Left cardiac atrium (tissue), 4 donors: ENCODE measurements around the gene ABHD16B. TPM values are rescaled to one million over a fixed set of nuclear protein-coding genes. Genes with fewer than 3 reads are reported as not detected.

ENCODE experiments used
- ATAC-seq, 2 donors: fragments of 200-7000 bp; cut with Tn5 transposase; one replicate each; pipeline ENCODE4 v1.9.1; 2020; ENCODE audit warnings: mild to moderate bottlenecking in 2 of 2, moderate library complexity in 2 of 2
- DNase-seq: peaks from one replicate; pipeline ENCODE4 v3.0.0-alpha.2; 2020
- intact Hi-C, 2 donors: fragments of 100-400 bp; cut with DNase I; formaldehyde crosslinking; loops; one replicate each; pipeline versions ENCODE4 v1.14.1 to v1.15.1; 2022 to 2023
- total RNA-seq, 2 donors: library from RNA; stranded (reverse); fragmentation: NEBNext Ultra II Directional; extraction: Animal tissue kit (Norgen Biotek cat#: 25700); gene quantifications; one replicate each; pipeline ENCODE4 v1.2.1, GENCODE V29; 2021
- donor health status: DM: no; HTN: yes; CAD: no.
- donor health status: DM: no; HTN: yes; CAD: no; lungs with severe emphysema.
- donor health status: DM: yes; HTN: yes; CAD: no.
- donor health status: Dilated cardiomyopathy.

ABHD16B gene
- total RNA-seq, 2 donors from 2014 or later: not detected

DNA sequence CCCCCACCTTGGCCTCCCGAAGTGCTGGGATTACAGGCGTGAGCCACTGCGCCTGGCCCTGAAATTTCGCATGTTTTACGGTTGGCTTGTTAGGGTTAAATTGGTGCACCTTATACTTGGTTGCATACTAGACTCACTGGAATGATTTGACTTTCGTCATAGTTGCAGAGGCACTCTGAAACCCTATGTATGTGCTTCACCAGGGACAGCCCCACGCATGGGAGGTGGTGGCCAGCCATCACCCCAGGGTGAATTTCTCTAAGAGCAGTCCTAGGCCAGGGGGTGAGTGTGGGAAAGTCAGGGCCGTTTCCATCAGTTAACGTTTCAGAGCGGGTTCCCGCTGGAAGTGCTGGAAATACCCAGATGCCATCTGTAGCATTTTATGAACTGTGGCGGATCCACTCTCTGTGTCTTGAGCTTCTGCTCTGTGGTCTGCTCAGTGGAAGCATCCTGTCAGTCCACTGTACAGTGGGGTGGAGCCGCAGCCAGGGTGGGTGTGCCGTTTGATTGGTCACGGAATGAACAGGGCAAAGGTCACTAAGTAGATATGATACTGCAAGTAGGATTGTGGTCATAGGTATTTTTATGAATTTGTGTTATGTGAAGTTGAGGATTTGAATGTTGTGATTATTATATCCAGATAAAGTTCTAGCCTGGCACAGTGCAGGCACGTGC, 46.8 kb downstream of the ABHD16B start:
- ATAC-seq (peak in 1 of 2 donors; percentile 21), DNase-seq (no peak)
- intact Hi-C loops: loop anchor here (5.0 kb wide), 1 partner anchor 64 kb away; no protein-coding TSS in a partner anchor

- no peak for DNase-seq
- intact Hi-C loops: no loop called here
- ATAC-seq: peak in 1 of 2 donors; percentile 32
Measured at GRCh38 chr20:63911176-63911575, 49.9 kb downstream of the ABHD16B start.

Other genes starting within 250 kb of the ABHD16B start
- 1 to 10 TPM; 5.7 to 7.9 TPM for gene GMEB2, start 234.4 kb upstream of the ABHD16B start, total RNA-seq
- 1 to 10 TPM; 6.9 to 8.4 TPM for gene STMN3, start 208.1 kb upstream of the ABHD16B start, total RNA-seq
- 10 to 100 TPM; 13.5 to 17.3 TPM for gene RTEL1, start 203.2 kb upstream of the ABHD16B start, total RNA-seq
- gene TNFRSF6B, start 164.8 kb upstream of the ABHD16B start, total RNA-seq: 10 to 100 TPM in 1 of 2 donors, 1 to 10 TPM in 1; 1.4 to 10.1 TPM
- 10 to 100 TPM; 36.8 to 44.9 TPM for gene ARFRP1, start 153.5 kb upstream of the ABHD16B start, total RNA-seq
- gene ZGPAT, start 153.5 kb upstream of the ABHD16B start, total RNA-seq: 10 to 100 TPM; 16.4 to 18.6 TPM
- 1 to 10 TPM; 3.6 to 3.7 TPM for gene LIME1, start 124.8 kb upstream of the ABHD16B start, total RNA-seq
- gene SLC2A4RG, start 121.7 kb upstream of the ABHD16B start, total RNA-seq: 10 to 100 TPM; 47.9 to 71.0 TPM
- 10 to 100 TPM; 12.7 to 17.0 TPM for gene ZBTB46, start 30.2 kb upstream of the ABHD16B start, total RNA-seq
- 10 to 100 TPM; 67.5 to 68.7 TPM for gene TPD52L2, start 3.8 kb downstream of the ABHD16B start, total RNA-seq
- gene DNAJC5, start 33.6 kb downstream of the ABHD16B start, total RNA-seq: 10 to 100 TPM; 41.9 to 53.4 TPM
- 10 to 100 TPM; 30.8 to 32.4 TPM for gene UCKL1, start 94.9 kb downstream of the ABHD16B start, total RNA-seq
- gene ZNF512B, start 108.4 kb downstream of the ABHD16B start, total RNA-seq: 10 to 100 TPM; 11.7 to 14.5 TPM
- 1 to 10 TPM; 2.7 to 3.8 TPM for gene SAMD10, start 118.1 kb downstream of the ABHD16B start, total RNA-seq
- 10 to 100 TPM; 38.8 to 43.9 TPM for gene PRPF6, start 119.6 kb downstream of the ABHD16B start, total RNA-seq
- gene C20orf204, start 174.7 kb downstream of the ABHD16B start, total RNA-seq: 1 to 10 TPM in 1 of 2 donors, under 1 TPM in 1; 0.29 to 1.0 TPM
- 10 to 100 TPM; 39.4 to 83.4 TPM for gene SOX18, start 188.1 kb downstream of the ABHD16B start, total RNA-seq
- 10 to 100 TPM; 44.7 to 46.4 TPM for gene TCEA2, start 201.7 kb downstream of the ABHD16B start, total RNA-seq
- gene RGS19, start 218.0 kb downstream of the ABHD16B start, total RNA-seq: 1 to 10 TPM; 9.7 to 10.0 TPM
- gene OPRL1, start 218.6 kb downstream of the ABHD16B start, total RNA-seq: under 1 TPM; 0.71 to 0.97 TPM
- under 1 TPM in 1 of 2 donors, not detected in 1; 0.41 TPM for gene LKAAEAR1, start 222.9 kb downstream of the ABHD16B start, total RNA-seq
- not detected for gene NPBWR2, start 246.1 kb downstream of the ABHD16B start, total RNA-seq